Pancreas (tissue), 10 donors: ENCODE data around the gene SLC35G2. TPM values are rescaled to one million over a fixed set of nuclear protein-coding genes. Genes with fewer than 3 reads are reported as not detected.
A peak's percentile ranks its signal among the peaks of the same experiment; 100 is the strongest.

Source experiments
- ATAC-seq, 4 donors: fragments of 200-7000 bp; cut with Tn5 transposase; one replicate each; pipeline versions ENCODE4 v1.8.0 to v1.9.1; 2020; ENCODE audit warnings: mild to moderate bottlenecking in 4 of 4, moderate library complexity in 4 of 4
- DNase-seq, 6 donors: peaks; one replicate each; pipeline ENCODE4 v3.0.0-alpha.2; 2020
- FAIRE-seq: peaks from 2 replicates; lab custom pipeline; 2012; peaks lifted over from hg19 to GRCh38; lab: Jason Lieb, UNC
- H3K27ac ChIP-seq, 4 donors: fragments of 200-600 bp; sonication (generic); 1 replicate in 3 of 4; 2 replicates in 1 of 4; pipeline versions ENCODE4 v1.5.0 to v1.8.0; 2020
- H3K27me3 ChIP-seq, 4 donors: fragments of 200-600 bp; one replicate each; pipeline ENCODE4 v1.8.0; 2021
- H3K36me3 ChIP-seq, 3 donors: fragments of 200-600 bp; sonication (generic) in 1 of 3; one replicate each; pipeline versions ENCODE4 v1.5.0 to v1.8.0; 2020 to 2021
- H3K4me1 ChIP-seq, 3 donors: fragments of 200-600 bp; one replicate each; pipeline ENCODE4 v1.8.0; 2021
- H3K4me3 ChIP-seq, 4 donors: fragments of 200-600 bp; sonication (generic) in 2 of 4; one replicate each; pipeline versions ENCODE4 v1.5.0 to v1.8.0; 2020 to 2021
- H3K9me3 ChIP-seq, 4 donors: fragments of 200-600 bp; one replicate each; pipeline ENCODE4 v1.8.0; 2021
- WGBS, 2 donors: extraction: QIAGEN DNeasy Blood & Tissue Kit; methylation state at CpG; one replicate each; pipeline ENCODE4 v1.1.7; 2013; 5-methylcytosine and 5-hydroxymethylcytosine counted together
- intact Hi-C, 3 donors: fragments of 100-400 bp; cut with DNase I; formaldehyde crosslinking; loops; one replicate each; pipeline versions ENCODE4 v1.11.1 to v1.14.2; 2022
- polyA plus RNA-seq, 2 donors: library from polyadenylated mRNA; stranded (reverse); fragments of 200-250 nt; gene quantifications; one replicate each; pipeline ENCODE4 v1.2.3, GENCODE V29; 2013
- total RNA-seq, 6 donors: library from RNA; stranded (reverse); fragmentation: NEBNext Ultra II Directional in 4 of 6; extraction: Animal tissue kit (Norgen Biotek cat#: 25700) in 4 of 6; gene quantifications; one replicate each; pipeline versions ENCODE4 v1.2.1 to v1.2.4, GENCODE V29; 2021 to 2023
- TF ChIP-seq, protein P1 (sequence below), 4 donors: fragments of 200-600 bp; sonication (generic) in 3 of 4; IDR thresholded peaks; one replicate each; pipeline versions ENCODE4 v1.5.0 to v1.8.0; 2021; ENCODE audit warnings: antibody characterized with exemption in 4 of 4
- donor health status: healthy with polysubstance abuse.
- donor health status: DM: no; HTN: no; CAD: no; lungs with moderate emphysema.
- donor health status: DM: no; HTN: no; CAD: no.
- donor health status: control.
- donor health status: control.
- donor health status: Bipolar disorder and iron deficiency.
- donor health status: DM: yes; HTN: yes; CAD: no.
- donor health status: DM: no; HTN: no; CAD: no.
- donor health status: DM: no; HTN: no; CAD: no.
- donor health status: DM: yes; HTN: yes; CAD: no.

SLC35G2 gene
- total RNA-seq (1 to 10 TPM; 1.5 to 7.6 (median 3.2) TPM), polyA plus RNA-seq (1 to 10 TPM; 2.1 to 8.9 TPM)

DNA sequence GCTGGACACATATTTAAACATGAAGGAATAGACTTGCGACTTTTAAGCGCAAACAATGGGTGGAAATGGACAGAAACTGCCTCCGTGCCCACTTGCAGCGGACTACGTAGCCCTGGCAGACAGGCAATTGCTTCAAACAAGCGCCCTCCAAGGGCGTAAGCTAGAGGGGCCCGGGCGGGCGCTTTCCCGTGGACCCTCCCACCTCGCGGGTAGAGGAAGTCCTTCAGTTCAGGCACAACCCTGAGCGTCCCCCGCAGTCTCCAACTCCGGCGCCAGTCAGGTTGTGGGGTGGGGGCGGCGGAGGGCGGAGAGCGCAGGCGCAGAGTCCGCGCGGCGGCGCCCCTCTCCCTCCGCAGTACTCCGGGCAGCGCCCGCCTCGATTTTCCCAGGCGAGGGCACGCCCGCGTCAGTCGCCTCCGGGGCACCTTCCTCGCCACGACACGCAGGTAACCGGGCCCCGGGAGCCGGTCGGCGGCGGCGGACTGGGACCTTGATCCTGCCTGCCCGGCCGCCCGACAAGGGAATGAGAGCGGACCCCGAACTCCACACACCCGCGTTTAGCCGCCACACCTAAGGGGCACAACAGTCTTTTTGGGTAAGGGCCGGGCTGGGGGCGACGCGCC is at the start of gene SLC35G2:
Gene SLC35G2 (plus strand): TSS at position 358 of the 623 bp plus-strand sequence. CDS start 35,335 bp downstream, outside the sequence.
- Histone ChIP-seq H3K4me1 (peaks cover 0 to 8% (median 5%) of the 10 kb centered on the region in 3 donors), H3K27ac (peak within 1 kb of the TSS; percentile 61 to 73 (median 66)), H3K36me3 (no peaks in the 10 kb centered on the region), H3K4me3 (peak within 1 kb of the TSS; percentile 47 to 67 (median 64)), H3K27me3 (no peaks in the 10 kb centered on the region), H3K9me3 (no peaks in the 10 kb centered on the region)
- intact Hi-C loops, result no loop called here
- FAIRE-seq (no peak), DNase-seq (peak; percentile 33 to 83 (median 60)), ATAC-seq (peak; percentile 75 to 87 (median 80))
- TF ChIP-seq, protein P1, sequence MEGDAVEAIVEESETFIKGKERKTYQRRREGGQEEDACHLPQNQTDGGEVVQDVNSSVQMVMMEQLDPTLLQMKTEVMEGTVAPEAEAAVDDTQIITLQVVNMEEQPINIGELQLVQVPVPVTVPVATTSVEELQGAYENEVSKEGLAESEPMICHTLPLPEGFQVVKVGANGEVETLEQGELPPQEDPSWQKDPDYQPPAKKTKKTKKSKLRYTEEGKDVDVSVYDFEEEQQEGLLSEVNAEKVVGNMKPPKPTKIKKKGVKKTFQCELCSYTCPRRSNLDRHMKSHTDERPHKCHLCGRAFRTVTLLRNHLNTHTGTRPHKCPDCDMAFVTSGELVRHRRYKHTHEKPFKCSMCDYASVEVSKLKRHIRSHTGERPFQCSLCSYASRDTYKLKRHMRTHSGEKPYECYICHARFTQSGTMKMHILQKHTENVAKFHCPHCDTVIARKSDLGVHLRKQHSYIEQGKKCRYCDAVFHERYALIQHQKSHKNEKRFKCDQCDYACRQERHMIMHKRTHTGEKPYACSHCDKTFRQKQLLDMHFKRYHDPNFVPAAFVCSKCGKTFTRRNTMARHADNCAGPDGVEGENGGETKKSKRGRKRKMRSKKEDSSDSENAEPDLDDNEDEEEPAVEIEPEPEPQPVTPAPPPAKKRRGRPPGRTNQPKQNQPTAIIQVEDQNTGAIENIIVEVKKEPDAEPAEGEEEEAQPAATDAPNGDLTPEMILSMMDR (IDR thresholded peaks at IDR 0.05), result no peak
- 1% methylated on average over 52 to 59 of the region's 60 CpGs for WGBS, 2 donors

- Histone ChIP-seq H3K27ac (no peak overlapping the region), H3K27me3 (no peaks in the 10 kb centered on the region), H3K4me1 (no peaks in the 10 kb centered on the region), H3K9me3 (no peaks in the 10 kb centered on the region), H3K4me3 (no peak overlapping the region), H3K36me3 (no peaks in the 10 kb centered on the region)
- FAIRE-seq, result no peak
- WGBS, 2 donors, result 43 to 67% methylated on average over 1 of the region's 1 CpG
- TF ChIP-seq, protein P1 (IDR thresholded peaks at IDR 0.05), result no peak
- intact Hi-C loops, result loop anchor here in 1 of 3 donors (10.0 kb wide), 1 partner anchor 242 kb away; no protein-coding TSS in a partner anchor
- DNase-seq, result no peak
- no peak for ATAC-seq
Measured at GRCh38 chr3:136772709-136773108, 46.2 kb upstream of the SLC35G2 start.

- FAIRE-seq, result no peak
Measured at GRCh38 chr3:136778865-136779264, 40.1 kb upstream of the SLC35G2 start.

GRCh38 chr3:136780741-136781140 is 38.2 kb upstream of the SLC35G2 start:
- Histone ChIP-seq H3K36me3 (no peaks in the 10 kb centered on the region), H3K4me3 (no peak overlapping the region), H3K27me3 (no peaks in the 10 kb centered on the region), H3K27ac (no peak overlapping the region), H3K9me3 (no peaks in the 10 kb centered on the region), H3K4me1 (no peaks in the 10 kb centered on the region)
- TF ChIP-seq, protein P1 (IDR thresholded peaks at IDR 0.05), result no peak
- intact Hi-C loops, result no loop called here
- FAIRE-seq, result no peak
- ATAC-seq, result no peak
- 91 to 94% methylated on average over 4 of the region's 4 CpGs for WGBS, 2 donors
- DNase-seq, result no peak

More at GRCh38 chr3:136778865-136779264, 40.1 kb upstream of the SLC35G2 start:
- no peaks in the 10 kb centered on the region for H3K27me3 ChIP-seq
- 72 to 73% methylated on average over 4 of the region's 4 CpGs for WGBS, 2 donors
- H3K4me3 ChIP-seq, result no peak overlapping the region
- TF ChIP-seq, protein P1 (IDR thresholded peaks at IDR 0.05), result no peak
- intact Hi-C loops, result loop anchor here in 1 of 3 donors (10.0 kb wide), 1 partner anchor 236 kb away; no protein-coding TSS in a partner anchor
- DNase-seq (no peak), ATAC-seq (no peak)
- H3K9me3 ChIP-seq, result no peaks in the 10 kb centered on the region
- H3K4me1 ChIP-seq, result no peaks in the 10 kb centered on the region
- H3K27ac ChIP-seq, result no peak overlapping the region
- H3K36me3 ChIP-seq, result no peaks in the 10 kb centered on the region

- intact Hi-C loops, result no loop called here
- H3K27me3 ChIP-seq, result no peaks in the 10 kb centered on the region
- no peaks in the 10 kb centered on the region for H3K9me3 ChIP-seq
- no peak for FAIRE-seq
- H3K4me1 ChIP-seq, result peaks cover 0 to 9% (median 6%) of the 10 kb centered on the region in 3 donors
- no peak overlapping the region for H3K4me3 ChIP-seq
- no peak for ATAC-seq
- no peaks in the 10 kb centered on the region for H3K36me3 ChIP-seq
- TF ChIP-seq, protein P1 (IDR thresholded peaks at IDR 0.05), result no peak
- DNase-seq, result no peak
- WGBS, 2 donors, result 74 to 84% methylated on average over 5 of the region's 5 CpGs
- no peak overlapping the region for H3K27ac ChIP-seq
Measured at GRCh38 chr3:136783708-136784191, 35.2 kb upstream of the SLC35G2 start.
